ENCODE measurements around the gene CD36.

Gene CD36

GRCh38 chr7:80624763-80625162, 13.7 kb upstream of the CD36 start:
- no peak for DNase-seq (ENCODE audit: low read depth, low spot score)

GRCh38 chr7:80629023-80629422, 9.4 kb upstream of the CD36 start:
- DNase-seq (ENCODE audit: low read depth, low spot score), result no peak

GRCh38 chr7:80630608-80631405, 7.6 kb upstream of the CD36 start:
- no peak for DNase-seq (ENCODE audit: low read depth, low spot score)

- DNase-seq (ENCODE audit: low read depth, low spot score), result no peak
Observed at GRCh38 chr7:80631421-80631820, 7.0 kb upstream of the CD36 start.

- no peak for DNase-seq (ENCODE audit: low read depth, low spot score)
Observed at GRCh38 chr7:80632139-80632538, 6.3 kb upstream of the CD36 start.

GRCh38 chr7:80632819-80633218, 5.6 kb upstream of the CD36 start:
- no peak for DNase-seq (ENCODE audit: low read depth, low spot score)

GRCh38 chr7:80634505-80634904, 3.9 kb upstream of the CD36 start:
- DNase-seq (ENCODE audit: low read depth, low spot score), result no peak

- DNase-seq (ENCODE audit: low read depth, low spot score), result no peak
Observed at GRCh38 chr7:80635533-80635932, 2.9 kb upstream of the CD36 start.

GRCh38 chr7:80635998-80636397, 2.4 kb upstream of the CD36 start:
- no peak for DNase-seq (ENCODE audit: low read depth, low spot score)

GRCh38 chr7:80636709-80637108, 1.7 kb upstream of the CD36 start:
- DNase-seq (ENCODE audit: low read depth, low spot score), result no peak

GRCh38 chr7:80637454-80637853, 988 bp upstream of the CD36 start:
- DNase-seq (ENCODE audit: low read depth, low spot score), result no peak

GRCh38 chr7:80639011-80639410, 569 bp downstream of the CD36 start:
- no peak for DNase-seq (ENCODE audit: low read depth, low spot score)

- no peak for DNase-seq (ENCODE audit: low read depth, low spot score)
Observed at GRCh38 chr7:80640846-80641245, 2.4 kb downstream of the CD36 start.

GRCh38 chr7:80641548-80641947, 3.1 kb downstream of the CD36 start:
- no peak for DNase-seq (ENCODE audit: low read depth, low spot score)

GRCh38 chr7:80642871-80643270, 4.4 kb downstream of the CD36 start:
- DNase-seq (ENCODE audit: low read depth, low spot score), result no peak

- no peak for DNase-seq (ENCODE audit: low read depth, low spot score)
Observed at GRCh38 chr7:80643336-80643915, 5.0 kb downstream of the CD36 start.

- DNase-seq (ENCODE audit: low read depth, low spot score), result no peak
Observed at GRCh38 chr7:80644054-80644453, 5.6 kb downstream of the CD36 start.

GRCh38 chr7:80646083-80646865, 7.8 kb downstream of the CD36 start:
- DNase-seq (ENCODE audit: low read depth, low spot score), result no peak

GRCh38 chr7:80647436-80647835, 9.0 kb downstream of the CD36 start:
- no peak for DNase-seq (ENCODE audit: low read depth, low spot score)

- no peak for DNase-seq (ENCODE audit: low read depth, low spot score)
Observed at GRCh38 chr7:80648031-80648600, 9.7 kb downstream of the CD36 start.

- DNase-seq (ENCODE audit: low read depth, low spot score), result no peak
Observed at GRCh38 chr7:80649011-80649410, 10.6 kb downstream of the CD36 start.

GRCh38 chr7:80650030-80650429, 11.6 kb downstream of the CD36 start:
- no peak for DNase-seq (ENCODE audit: low read depth, low spot score)
